HEK293 (cell line): Measurements from ENCODE around the gene HLA-DRB1.
A peak's percentile ranks its signal among the peaks of the same experiment; 100 is the strongest.

Experiments used
- CTCF ChIA-PET: fragments of 350-600 bp; formaldehyde crosslinking; extraction: SDS; loops from one replicate; lab custom pipeline; 2021; ENCODE audit warnings: antibody characterized with exemption; lab: Yijun Ruan, JAX
- POLR2A ChIA-PET: fragments of 300-600 bp; formaldehyde crosslinking; extraction: SDS; loops from one replicate; lab custom pipeline; 2020; ENCODE audit warnings: antibody characterized with exemption, inconsistent platforms; lab: Yijun Ruan, JAX
- H3K27ac ChIP-seq: fragments of 200-500 bp; sonication (Bioruptor generic); 2 replicates; pipeline ENCODE4 v1.5.1; 2014; ENCODE audit warnings: low read depth, low read length, control low read depth, inconsistent platforms; ENCODE audit errors: extremely low read depth
- H3K36me3 ChIP-seq, 2 experiments: fragments of 200-500 bp in 1 of 2; sonication (Bioruptor generic) in 1 of 2; 1 replicate in 1 of 2; 2 replicates in 1 of 2; pipeline ENCODE4 v1.5.1; 2014 to 2017; ENCODE audit warnings: inconsistent platforms in 2 of 2, low read length in 2 of 2; ENCODE audit not compliant: control insufficient read depth in 2 of 2, insufficient read depth in 1 of 2
- H3K4me1 ChIP-seq: fragments of 200-500 bp; sonication (Bioruptor generic); 2 replicates; pipeline ENCODE4 v1.5.1; 2014; ENCODE audit warnings: mild to moderate bottlenecking, low read length, inconsistent platforms; ENCODE audit not compliant: control insufficient read depth, insufficient read depth
- H3K4me3 ChIP-seq: 2 replicates; pipeline ENCODE4 v1.5.1; 2011; ENCODE audit warnings: low read depth, mild to moderate bottlenecking, control low read depth, low read length, moderate library complexity
- H3K9me3 ChIP-seq: fragments of 200-500 bp; sonication (Bioruptor generic); 2 replicates; pipeline ENCODE4 v1.5.1; 2014; ENCODE audit warnings: low read depth, low read length, inconsistent platforms; ENCODE audit not compliant: control insufficient read depth, insufficient read depth
- HOXA7 ChIP-seq: sonication (generic); formaldehyde crosslinking; IDR thresholded peaks from 2 replicates; pipeline ENCODE4 v1.8.1; 2022; ENCODE audit warnings: missing genetic modification reagents, borderline replicate concordance
- IKZF3 ChIP-seq: fragments of 450-650 bp; IDR thresholded peaks from 2 replicates; pipeline ENCODE4 v1.5.0; 2018; ENCODE audit warnings: missing biosample characterization, mild to moderate bottlenecking, missing genetic modification characterization, moderate library complexity
- KLF9 ChIP-seq: fragments of 450-650 bp; formaldehyde crosslinking; IDR thresholded peaks from 2 replicates; pipeline ENCODE4 v1.5.1; 2016; ENCODE audit warnings: missing biosample characterization, missing genetic modification characterization, low read depth
- MEIS1 ChIP-seq: sonication (generic); formaldehyde crosslinking; IDR thresholded peaks from 2 replicates; pipeline ENCODE4 v1.8.1; 2022; ENCODE audit warnings: missing genetic modification reagents, mild to moderate bottlenecking, borderline replicate concordance
- REPIN1 ChIP-seq: fragments of 450-650 bp; formaldehyde crosslinking; IDR thresholded peaks from 2 replicates; pipeline ENCODE4 v1.5.1; 2017; ENCODE audit warnings: missing biosample characterization, missing genetic modification characterization, low read depth
- SCRT2 ChIP-seq: fragments of 450-650 bp; formaldehyde crosslinking; IDR thresholded peaks from 2 replicates; pipeline ENCODE4 v1.5.1; 2016; ENCODE audit warnings: missing biosample characterization, missing genetic modification characterization
- TCF7L2 ChIP-seq: IDR thresholded peaks from 2 replicates; pipeline ENCODE4 v1.6.1; 2011; ENCODE audit warnings: low read depth, mild to moderate bottlenecking, inconsistent platforms, low read length, moderate library complexity, borderline replicate concordance
- ZBTB17 ChIP-seq: fragments of 450-650 bp; formaldehyde crosslinking; IDR thresholded peaks from 2 replicates; pipeline ENCODE4 v1.5.1; 2016; ENCODE audit warnings: missing biosample characterization, missing genetic modification characterization
- ZFP37 ChIP-seq: fragments of 450-650 bp; formaldehyde crosslinking; IDR thresholded peaks from 2 replicates; pipeline ENCODE4 v1.5.1; 2016; ENCODE audit warnings: missing biosample characterization, missing genetic modification characterization
- ZNF133 ChIP-seq: fragments of 450-650 bp; formaldehyde crosslinking; IDR thresholded peaks from 2 replicates; pipeline ENCODE4 v1.5.1; 2016; ENCODE audit warnings: missing biosample characterization, missing genetic modification characterization
- ZNF157 ChIP-seq: fragments of 450-650 bp; formaldehyde crosslinking; IDR thresholded peaks from 2 replicates; pipeline ENCODE4 v1.5.1; 2016; ENCODE audit warnings: missing biosample characterization, missing genetic modification characterization
- ZNF16 ChIP-seq: fragments of 450-650 bp; formaldehyde crosslinking; IDR thresholded peaks from 2 replicates; pipeline ENCODE4 v1.5.1; 2016; ENCODE audit warnings: low read depth, missing biosample characterization, missing genetic modification characterization
- ZNF184 ChIP-seq: fragments of 450-650 bp; IDR thresholded peaks from 2 replicates; pipeline ENCODE4 v1.5.1; 2018; ENCODE audit warnings: missing biosample characterization, mild to moderate bottlenecking, missing genetic modification characterization
- ZNF214 ChIP-seq: fragments of 450-650 bp; formaldehyde crosslinking; IDR thresholded peaks from 2 replicates; pipeline ENCODE4 v1.5.1; 2017; ENCODE audit warnings: missing biosample characterization, mild to moderate bottlenecking, missing genetic modification characterization, borderline replicate concordance
- ZNF292 ChIP-seq: fragments of 450-650 bp; formaldehyde crosslinking; IDR thresholded peaks from 2 replicates; pipeline ENCODE4 v1.5.1; 2016; ENCODE audit warnings: low read depth, missing biosample characterization, missing genetic modification characterization, borderline replicate concordance
- ZNF37A ChIP-seq: fragments of 450-650 bp; IDR thresholded peaks from 2 replicates; pipeline ENCODE4 v1.5.1; 2018; ENCODE audit warnings: missing biosample characterization, missing genetic modification characterization
- ZNF404 ChIP-seq: fragments of 450-650 bp; formaldehyde crosslinking; IDR thresholded peaks from 2 replicates; pipeline ENCODE4 v1.5.1; 2017; ENCODE audit warnings: missing biosample characterization, missing genetic modification characterization
- ZNF571 ChIP-seq: fragments of 450-650 bp; formaldehyde crosslinking; IDR thresholded peaks from 2 replicates; pipeline ENCODE4 v1.5.0; 2017; ENCODE audit warnings: missing biosample characterization, missing genetic modification characterization
- ZNF660 ChIP-seq: fragments of 450-650 bp; IDR thresholded peaks from 2 replicates; pipeline ENCODE4 v1.5.1; 2018; ENCODE audit warnings: missing biosample characterization, mild to moderate bottlenecking, missing genetic modification characterization
- ZNF747 ChIP-seq: fragments of 450-650 bp; formaldehyde crosslinking; IDR thresholded peaks from 2 replicates; pipeline ENCODE4 v1.5.1; 2016; ENCODE audit warnings: missing biosample characterization, missing genetic modification characterization
- ZXDB ChIP-seq: fragments of 450-650 bp; formaldehyde crosslinking; IDR thresholded peaks from 2 replicates; pipeline ENCODE4 v1.5.1; 2016; ENCODE audit warnings: missing biosample characterization, missing genetic modification characterization
- TF ChIP-seq, protein P1 (sequence below): fragments of 450-650 bp; formaldehyde crosslinking; IDR thresholded peaks from 2 replicates; pipeline ENCODE4 v1.5.0; 2017; ENCODE audit warnings: missing biosample characterization, missing genetic modification characterization, borderline replicate concordance
- TF ChIP-seq, protein P2 (sequence below): fragments of 450-650 bp; formaldehyde crosslinking; IDR thresholded peaks from 2 replicates; pipeline ENCODE4 v1.5.1; 2016; ENCODE audit warnings: missing biosample characterization, missing genetic modification characterization, borderline replicate concordance

The HLA-DRB1 gene

DNA sequence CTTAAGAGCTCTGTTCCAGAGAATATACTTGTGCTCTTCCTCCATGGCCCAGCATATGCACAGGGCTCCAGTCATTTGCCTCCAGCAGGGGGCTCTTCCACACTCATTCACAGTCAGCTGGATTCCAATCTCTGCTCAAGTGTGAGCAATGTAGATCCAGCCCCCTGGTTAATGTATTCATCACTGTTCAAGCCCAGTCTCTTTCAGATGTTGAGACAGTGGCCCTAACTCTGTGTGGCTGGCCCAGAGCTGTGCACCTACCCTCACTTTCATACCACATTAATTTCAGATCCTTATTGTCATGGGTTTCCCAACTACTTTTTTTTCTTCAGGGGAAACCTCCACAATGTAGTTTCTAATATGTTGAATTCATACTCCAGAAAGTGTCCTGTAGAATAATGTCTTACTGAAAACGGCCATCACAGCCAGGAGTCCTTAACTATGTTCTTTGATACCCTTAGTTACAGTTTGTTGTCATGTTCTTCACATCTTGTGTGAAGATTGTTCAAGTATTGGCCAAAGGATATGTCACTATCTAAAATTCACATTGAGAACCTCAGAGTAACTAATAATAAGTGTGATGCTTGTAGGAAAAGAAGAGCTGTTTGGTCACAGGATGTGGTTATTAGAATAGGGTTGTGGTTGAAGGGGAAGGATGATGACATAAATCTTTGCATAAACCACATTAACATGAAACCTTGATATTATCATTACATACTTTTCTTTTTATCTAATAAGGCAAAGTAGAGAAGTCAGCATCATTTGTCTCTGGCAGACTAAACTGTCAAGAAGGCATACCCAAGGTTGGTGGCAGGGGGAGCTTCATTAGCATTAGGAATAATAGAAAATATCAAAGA is 33.1 kb upstream of the HLA-DRB1 start (continued):
- TF ChIP-seq REPIN1 (no peak), HOXA7 (CRISPR knock-in tag) (no peak), ZBTB17 (peak; percentile 17; the same call in 1 of the 2 replicates), ZNF571 (no peak), ZNF292 (tag by site-specific recombination) (no peak), ZNF660 (peak; percentile 73), ZFP37 (no peak), ZNF133 (tag by site-specific recombination) (no peak)
- TF ChIP-seq, all 188 proteins: peak for 10

DNA sequence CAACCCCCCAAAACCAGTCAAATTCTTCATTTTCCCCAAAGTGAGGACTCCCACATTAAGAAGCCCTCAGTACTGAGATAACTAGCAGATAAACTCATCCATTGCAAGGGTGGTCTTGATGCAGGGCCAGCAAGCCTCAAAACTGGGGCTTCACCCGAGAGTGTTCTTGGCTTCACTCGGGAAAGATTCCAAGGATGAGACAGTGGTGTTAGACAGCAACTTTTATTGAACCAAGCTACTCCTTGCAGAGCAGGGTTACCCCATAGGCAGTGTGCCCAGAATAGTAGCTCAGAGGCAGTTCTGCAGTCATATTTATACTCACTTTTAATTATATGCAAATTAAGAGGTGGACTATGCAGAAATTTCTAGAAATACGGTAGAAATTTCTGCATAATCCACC is 31.7 kb upstream of the HLA-DRB1 start:
- TF ChIP-seq SCRT2 (tag by site-specific recombination) (no peak), ZNF404 (tag by site-specific recombination) (no peak), KLF9 (no peak), ZNF16 (no peak), IKZF3 (tag by site-specific recombination) (no peak), ZNF37A (no peak), ZXDB (tag by site-specific recombination) (no peak), ZNF157 (no peak), TCF7L2 (no peak), ZNF184 (tag by site-specific recombination) (no peak), ZBTB17 (no peak), MEIS1 (CRISPR knock-in tag) (no peak), ZNF214 (tag by site-specific recombination) (no peak), ZNF747 (tag by site-specific recombination) (no peak)
- TF ChIP-seq, protein P1, sequence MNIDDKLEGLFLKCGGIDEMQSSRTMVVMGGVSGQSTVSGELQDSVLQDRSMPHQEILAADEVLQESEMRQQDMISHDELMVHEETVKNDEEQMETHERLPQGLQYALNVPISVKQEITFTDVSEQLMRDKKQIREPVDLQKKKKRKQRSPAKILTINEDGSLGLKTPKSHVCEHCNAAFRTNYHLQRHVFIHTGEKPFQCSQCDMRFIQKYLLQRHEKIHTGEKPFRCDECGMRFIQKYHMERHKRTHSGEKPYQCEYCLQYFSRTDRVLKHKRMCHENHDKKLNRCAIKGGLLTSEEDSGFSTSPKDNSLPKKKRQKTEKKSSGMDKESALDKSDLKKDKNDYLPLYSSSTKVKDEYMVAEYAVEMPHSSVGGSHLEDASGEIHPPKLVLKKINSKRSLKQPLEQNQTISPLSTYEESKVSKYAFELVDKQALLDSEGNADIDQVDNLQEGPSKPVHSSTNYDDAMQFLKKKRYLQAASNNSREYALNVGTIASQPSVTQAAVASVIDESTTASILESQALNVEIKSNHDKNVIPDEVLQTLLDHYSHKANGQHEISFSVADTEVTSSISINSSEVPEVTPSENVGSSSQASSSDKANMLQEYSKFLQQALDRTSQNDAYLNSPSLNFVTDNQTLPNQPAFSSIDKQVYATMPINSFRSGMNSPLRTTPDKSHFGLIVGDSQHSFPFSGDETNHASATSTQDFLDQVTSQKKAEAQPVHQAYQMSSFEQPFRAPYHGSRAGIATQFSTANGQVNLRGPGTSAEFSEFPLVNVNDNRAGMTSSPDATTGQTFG (tag by site-specific recombination): no peak
- TF ChIP-seq, protein P2, sequence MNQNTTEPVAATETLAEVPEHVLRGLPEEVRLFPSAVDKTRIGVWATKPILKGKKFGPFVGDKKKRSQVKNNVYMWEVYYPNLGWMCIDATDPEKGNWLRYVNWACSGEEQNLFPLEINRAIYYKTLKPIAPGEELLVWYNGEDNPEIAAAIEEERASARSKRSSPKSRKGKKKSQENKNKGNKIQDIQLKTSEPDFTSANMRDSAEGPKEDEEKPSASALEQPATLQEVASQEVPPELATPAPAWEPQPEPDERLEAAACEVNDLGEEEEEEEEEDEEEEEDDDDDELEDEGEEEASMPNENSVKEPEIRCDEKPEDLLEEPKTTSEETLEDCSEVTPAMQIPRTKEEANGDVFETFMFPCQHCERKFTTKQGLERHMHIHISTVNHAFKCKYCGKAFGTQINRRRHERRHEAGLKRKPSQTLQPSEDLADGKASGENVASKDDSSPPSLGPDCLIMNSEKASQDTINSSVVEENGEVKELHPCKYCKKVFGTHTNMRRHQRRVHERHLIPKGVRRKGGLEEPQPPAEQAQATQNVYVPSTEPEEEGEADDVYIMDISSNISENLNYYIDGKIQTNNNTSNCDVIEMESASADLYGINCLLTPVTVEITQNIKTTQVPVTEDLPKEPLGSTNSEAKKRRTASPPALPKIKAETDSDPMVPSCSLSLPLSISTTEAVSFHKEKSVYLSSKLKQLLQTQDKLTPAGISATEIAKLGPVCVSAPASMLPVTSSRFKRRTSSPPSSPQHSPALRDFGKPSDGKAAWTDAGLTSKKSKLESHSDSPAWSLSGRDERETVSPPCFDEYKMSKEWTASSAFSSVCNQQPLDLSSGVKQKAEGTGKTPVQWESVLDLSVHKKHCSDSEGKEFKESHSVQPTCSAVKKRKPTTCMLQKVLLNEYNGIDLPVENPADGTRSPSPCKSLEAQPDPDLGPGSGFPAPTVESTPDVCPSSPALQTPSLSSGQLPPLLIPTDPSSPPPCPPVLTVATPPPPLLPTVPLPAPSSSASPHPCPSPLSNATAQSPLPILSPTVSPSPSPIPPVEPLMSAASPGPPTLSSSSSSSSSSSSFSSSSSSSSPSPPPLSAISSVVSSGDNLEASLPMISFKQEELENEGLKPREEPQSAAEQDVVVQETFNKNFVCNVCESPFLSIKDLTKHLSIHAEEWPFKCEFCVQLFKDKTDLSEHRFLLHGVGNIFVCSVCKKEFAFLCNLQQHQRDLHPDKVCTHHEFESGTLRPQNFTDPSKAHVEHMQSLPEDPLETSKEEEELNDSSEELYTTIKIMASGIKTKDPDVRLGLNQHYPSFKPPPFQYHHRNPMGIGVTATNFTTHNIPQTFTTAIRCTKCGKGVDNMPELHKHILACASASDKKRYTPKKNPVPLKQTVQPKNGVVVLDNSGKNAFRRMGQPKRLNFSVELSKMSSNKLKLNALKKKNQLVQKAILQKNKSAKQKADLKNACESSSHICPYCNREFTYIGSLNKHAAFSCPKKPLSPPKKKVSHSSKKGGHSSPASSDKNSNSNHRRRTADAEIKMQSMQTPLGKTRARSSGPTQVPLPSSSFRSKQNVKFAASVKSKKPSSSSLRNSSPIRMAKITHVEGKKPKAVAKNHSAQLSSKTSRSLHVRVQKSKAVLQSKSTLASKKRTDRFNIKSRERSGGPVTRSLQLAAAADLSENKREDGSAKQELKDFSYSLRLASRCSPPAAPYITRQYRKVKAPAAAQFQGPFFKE (tag by site-specific recombination): no peak
- TF ChIP-seq, all 188 proteins: peak for 0
- Histone ChIP-seq H3K4me3 (no peak overlapping the region), H3K36me3 (no peaks in the 10 kb centered on the region), H3K27ac (no peak overlapping the region), H3K9me3 (no peaks in the 10 kb centered on the region), H3K4me1 (peaks cover 18% of the 10 kb centered on the region)
- ChIA-PET POLR2A (interaction anchor here (1.5 kb wide), 1 partner anchor 70 kb away, joined by 5 read pairs; no protein-coding TSS in a partner anchor), CTCF (interaction anchor here (0.9 to 4.5 kb wide), 18 partner anchors 8 to 215 kb away, joined by 3 to 101 read pairs (median 8); partner anchors contain the start of genes HLA-DQA1 and HLA-DQB1)
